A549 (cell line): ENCODE measurements around the gene CDIPT.

Source experiments
- BHLHE40 ChIP-seq: IDR thresholded peaks from 2 replicates; pipeline ENCODE4 v1.6.1; 2012; ENCODE audit warnings: low read depth, low read length, inconsistent platforms
- CBX2 ChIP-seq: fragments of 200-600 bp; sonication (generic); IDR thresholded peaks from 2 replicates; pipeline ENCODE4 v1.6.1; 2016; ENCODE audit warnings: low read depth, mild to moderate bottlenecking, borderline replicate concordance
- CEBPB ChIP-seq, 2 experiments: fragments of >200 bp in 1 of 2; sonication (Bioruptor Twin) in 1 of 2; formaldehyde crosslinking in 1 of 2; IDR thresholded peaks; 2 replicates each; pipeline ENCODE4 v1.6.1; 2012 to 2016
- EHMT2 ChIP-seq: fragments of 200-600 bp; sonication (generic); IDR thresholded peaks from 2 replicates; pipeline ENCODE4 v1.6.1; 2016; ENCODE audit warnings: antibody characterized with exemption, low read depth, mild to moderate bottlenecking, moderate library complexity
- ESRRA ChIP-seq: fragments of 150-350 bp; IDR thresholded peaks from 2 replicates; pipeline ENCODE4 v1.6.1; 2014; ENCODE audit warnings: mild to moderate bottlenecking, low read length, borderline replicate concordance
- KDM5A ChIP-seq: fragments of 200-600 bp; sonication (generic); IDR thresholded peaks from 2 replicates; pipeline ENCODE4 v1.6.1; 2016; ENCODE audit warnings: antibody characterized with exemption, mild to moderate bottlenecking
- MAZ ChIP-seq: fragments of 150-350 bp; IDR thresholded peaks from 2 replicates; pipeline ENCODE4 v1.6.1; 2014; ENCODE audit warnings: antibody characterized with exemption, low read depth, low read length, borderline replicate concordance
- NPAS2 ChIP-seq: fragments of 250-450 bp; sonication (Bioruptor Pico); IDR thresholded peaks from 2 replicates; pipeline ENCODE4 v1.8.0; 2022; ENCODE audit warnings: mild to moderate bottlenecking, moderate library complexity, borderline replicate concordance
- PHF8 ChIP-seq: fragments of 200-600 bp; sonication (generic); IDR thresholded peaks from 2 replicates; pipeline ENCODE4 v1.6.1; 2016; ENCODE audit warnings: low read depth, mild to moderate bottlenecking, antibody characterized with exemption, moderate library complexity, borderline replicate concordance
- RCOR1 ChIP-seq: fragments of 150-350 bp; IDR thresholded peaks from 2 replicates; pipeline ENCODE4 v1.6.1; 2014; ENCODE audit warnings: antibody characterized with exemption, low read length, low read depth
- TFCP2L1 ChIP-seq: fragments of 250-450 bp; sonication (Bioruptor Pico); IDR thresholded peaks from 2 replicates; pipeline ENCODE4 v1.5.0; 2021; ENCODE audit warnings: mild to moderate bottlenecking
- TF ChIP-seq, protein P1 (sequence below): fragments of >200 bp; sonication (Bioruptor Twin); formaldehyde crosslinking; IDR thresholded peaks from 3 replicates; pipeline ENCODE4 v1.5.1; 2016
- TF ChIP-seq, protein P2 (sequence below): IDR thresholded peaks from 2 replicates; pipeline ENCODE4 v1.6.1; 2012

GRCh38 chr16:29815793-29816693 lies 47.0 kb downstream of the CDIPT start, which contains the start of gene PAGR1:
- TF ChIP-seq, protein P1, sequence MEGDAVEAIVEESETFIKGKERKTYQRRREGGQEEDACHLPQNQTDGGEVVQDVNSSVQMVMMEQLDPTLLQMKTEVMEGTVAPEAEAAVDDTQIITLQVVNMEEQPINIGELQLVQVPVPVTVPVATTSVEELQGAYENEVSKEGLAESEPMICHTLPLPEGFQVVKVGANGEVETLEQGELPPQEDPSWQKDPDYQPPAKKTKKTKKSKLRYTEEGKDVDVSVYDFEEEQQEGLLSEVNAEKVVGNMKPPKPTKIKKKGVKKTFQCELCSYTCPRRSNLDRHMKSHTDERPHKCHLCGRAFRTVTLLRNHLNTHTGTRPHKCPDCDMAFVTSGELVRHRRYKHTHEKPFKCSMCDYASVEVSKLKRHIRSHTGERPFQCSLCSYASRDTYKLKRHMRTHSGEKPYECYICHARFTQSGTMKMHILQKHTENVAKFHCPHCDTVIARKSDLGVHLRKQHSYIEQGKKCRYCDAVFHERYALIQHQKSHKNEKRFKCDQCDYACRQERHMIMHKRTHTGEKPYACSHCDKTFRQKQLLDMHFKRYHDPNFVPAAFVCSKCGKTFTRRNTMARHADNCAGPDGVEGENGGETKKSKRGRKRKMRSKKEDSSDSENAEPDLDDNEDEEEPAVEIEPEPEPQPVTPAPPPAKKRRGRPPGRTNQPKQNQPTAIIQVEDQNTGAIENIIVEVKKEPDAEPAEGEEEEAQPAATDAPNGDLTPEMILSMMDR = peak; percentile 92
- TF ChIP-seq RCOR1 = no peak
- 0 out of 2 replicates have a peak, but pooled peaks have one; percentile 43 for TF ChIP-seq TFCP2L1
- TF ChIP-seq EHMT2 = no peak
- no peak for TF ChIP-seq CBX2
- no peak for TF ChIP-seq ESRRA
- TF ChIP-seq KDM5A = 0 out of 2 replicates have a peak, but pooled peaks have one; percentile 30
- no peak for TF ChIP-seq BHLHE40
- TF ChIP-seq PHF8 = no peak
- TF ChIP-seq CEBPB (IDR thresholded peaks at IDR 0.05) = no peak
- TF ChIP-seq, protein P2, sequence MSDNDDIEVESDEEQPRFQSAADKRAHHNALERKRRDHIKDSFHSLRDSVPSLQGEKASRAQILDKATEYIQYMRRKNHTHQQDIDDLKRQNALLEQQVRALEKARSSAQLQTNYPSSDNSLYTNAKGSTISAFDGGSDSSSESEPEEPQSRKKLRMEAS = peak; percentile 93
- TF ChIP-seq NPAS2 (CRISPR knock-in tag) = no peak
- no peak for TF ChIP-seq MAZ
